ENCODE data around the gene ANAPC13. TPM values are rescaled to one million over a fixed set of nuclear protein-coding genes. Genes with fewer than 3 reads are reported as not detected.

ANAPC13 gene
- total RNA-seq, 1 experiment from 2014 or later: 52.7 TPM

GRCh38 chr3:134496471-134497071 lies 10.8 kb upstream of the ANAPC13 start:
- Histone ChIP-seq H3K36me3 (ENCODE audit: low read depth) (0 out of 2 replicates have a peak, but pooled peaks cover 6% of the 10 kb centered on the region), H3K4me3 (no peak overlapping the region), H3K4me1 (replicated peaks; ENCODE audit: insufficient read depth) (no peaks in the 10 kb centered on the region), H3K79me2 (ENCODE audit: low read depth) (peaks cover 24% of the 10 kb centered on the region), H3K9me3 (ENCODE audit: insufficient read depth, low read depth) (no peaks in the 10 kb centered on the region), H3K27ac (no peak overlapping the region), H3K27me3 (ENCODE audit: insufficient read depth, low read depth) (no peaks in the 10 kb centered on the region), H2AFZ (no peak overlapping the region), H3K4me2 (no peak overlapping the region), H3K9me2 (ENCODE audit: insufficient read depth) (no peaks in the 10 kb centered on the region), H3F3A (ENCODE audit: insufficient read depth, low read depth) (no peaks in the 10 kb centered on the region), H4K20me1 (ENCODE audit: insufficient read depth) (no peaks in the 10 kb centered on the region; the same call in 1 of the 2 replicates)
- TF ChIP-seq CTCF (conservative IDR thresholded peaks at IDR 0.05) (no peak), EZH2 (IDR thresholded peaks at IDR 0.05; ENCODE audit: low read depth) (no peak)
- no TSS peak for BruUV-seq (replicated peaks)
- ChIA-PET POLR2A (ENCODE audit: unreplicated experiment) (no interaction called here), CTCF (interaction anchor here (0.6 kb wide), 1 partner anchor 32 kb away, joined by 5 read pairs; no protein-coding TSS in a partner anchor)
- DNase-seq: no peak
- intact Hi-C loops (cut with micrococcal nuclease; ENCODE audit: unreplicated experiment): no loop called here

GRCh38 chr3:134495980-134496379 lies 10.2 kb upstream of the ANAPC13 start:
- H3F3A ChIP-seq (ENCODE audit: insufficient read depth, low read depth): no peaks in the 10 kb centered on the region
- POLR2A ChIA-PET (ENCODE audit: unreplicated experiment): no interaction called here

GRCh38 chr3:134494495-134494894 lies 8.7 kb upstream of the ANAPC13 start:
- no peak for DNase-seq
- no peak for TF ChIP-seq EZH2 (IDR thresholded peaks at IDR 0.05; ENCODE audit: low read depth)
- TF ChIP-seq CTCF (conservative IDR thresholded peaks at IDR 0.05): no peak
- H3K4me3 ChIP-seq: no peak overlapping the region
- POLR2A ChIA-PET (ENCODE audit: unreplicated experiment): no interaction called here
- CTCF ChIA-PET: no interaction called here
- H4K20me1 ChIP-seq (ENCODE audit: insufficient read depth): no peaks in the 10 kb centered on the region; the same call in 1 of the 2 replicates
- no peaks in the 10 kb centered on the region for H3K4me1 ChIP-seq (replicated peaks; ENCODE audit: insufficient read depth)
- H2AFZ ChIP-seq: no peak overlapping the region
- H3F3A ChIP-seq (ENCODE audit: insufficient read depth, low read depth): no peaks in the 10 kb centered on the region
- 0 out of 2 replicates have a peak, but pooled peaks cover 6% of the 10 kb centered on the region for H3K36me3 ChIP-seq (ENCODE audit: low read depth)
- intact Hi-C loops (cut with micrococcal nuclease; ENCODE audit: unreplicated experiment): loop anchor here (5.0 kb wide), 1 partner anchor 562 kb away; no protein-coding TSS in a partner anchor
- H3K27ac ChIP-seq: no peak overlapping the region
- H3K4me2 ChIP-seq: no peak overlapping the region
- H3K79me2 ChIP-seq (ENCODE audit: low read depth): peaks cover 36% of the 10 kb centered on the region
- no peaks in the 10 kb centered on the region for H3K9me2 ChIP-seq (ENCODE audit: insufficient read depth)
- no peaks in the 10 kb centered on the region for H3K9me3 ChIP-seq (ENCODE audit: insufficient read depth, low read depth)
- BruUV-seq (replicated peaks): no TSS peak
- H3K27me3 ChIP-seq (ENCODE audit: insufficient read depth, low read depth): no peaks in the 10 kb centered on the region

More at GRCh38 chr3:134495980-134496379, 10.2 kb upstream of the ANAPC13 start:
- TF ChIP-seq CTCF (conservative IDR thresholded peaks at IDR 0.05) (no peak), EZH2 (IDR thresholded peaks at IDR 0.05; ENCODE audit: low read depth) (no peak)
- H3K27ac ChIP-seq: no peak overlapping the region
- no TSS peak for BruUV-seq (replicated peaks)
- CTCF ChIA-PET: interaction anchor here (0.6 kb wide), 1 partner anchor 33 kb away, joined by 5 read pairs; no protein-coding TSS in a partner anchor
- H3K36me3 ChIP-seq (ENCODE audit: low read depth): 0 out of 2 replicates have a peak, but pooled peaks cover 6% of the 10 kb centered on the region
- intact Hi-C loops (cut with micrococcal nuclease; ENCODE audit: unreplicated experiment): no loop called here
- no peaks in the 10 kb centered on the region for H3K9me3 ChIP-seq (ENCODE audit: insufficient read depth, low read depth)
- no peak overlapping the region for H2AFZ ChIP-seq
- H3K4me3 ChIP-seq: no peak overlapping the region
- H3K4me1 ChIP-seq (replicated peaks; ENCODE audit: insufficient read depth): no peaks in the 10 kb centered on the region
- no peak for DNase-seq
- H4K20me1 ChIP-seq (ENCODE audit: insufficient read depth): no peaks in the 10 kb centered on the region; the same call in 1 of the 2 replicates
- H3K27me3 ChIP-seq (ENCODE audit: insufficient read depth, low read depth): no peaks in the 10 kb centered on the region
- no peak overlapping the region for H3K4me2 ChIP-seq
- no peaks in the 10 kb centered on the region for H3K9me2 ChIP-seq (ENCODE audit: insufficient read depth)
- H3K79me2 ChIP-seq (ENCODE audit: low read depth): peaks cover 30% of the 10 kb centered on the region

Measured in PC-9 (cell line).